HCT116 (cell line): ENCODE measurements around the gene KLF16. TPM values are rescaled to one million over a fixed set of nuclear protein-coding genes. Genes with fewer than 3 reads are reported as not detected.

Source experiments
- CBX3 ChIP-seq: IDR thresholded peaks from 2 replicates; pipeline ENCODE4 v1.6.1; 2012; ENCODE audit warnings: low read depth
- CEBPB ChIP-seq: IDR thresholded peaks from 2 replicates; pipeline ENCODE4 v1.6.1; 2012; ENCODE audit warnings: low read depth
- EGR1 ChIP-seq: IDR thresholded peaks from 2 replicates; pipeline ENCODE4 v1.6.1; 2012; ENCODE audit warnings: low read depth
- FOSL1 ChIP-seq: IDR thresholded peaks from 2 replicates; pipeline ENCODE4 v1.6.1; 2012; ENCODE audit warnings: low read depth
- JUND ChIP-seq: IDR thresholded peaks from 2 replicates; pipeline ENCODE4 v1.6.1; 2012
- POLR2A ChIP-seq: IDR thresholded peaks from 2 replicates; pipeline ENCODE4 v1.7.0; 2011; ENCODE audit warnings: borderline replicate concordance; ENCODE audit not compliant: insufficient read depth, insufficient read length; ENCODE audit errors: extremely low read depth
- REST ChIP-seq: IDR thresholded peaks from 2 replicates; pipeline ENCODE4 v1.6.1; 2012; ENCODE audit warnings: low read depth
- SRF ChIP-seq: IDR thresholded peaks from 2 replicates; pipeline ENCODE4 v1.6.1; 2012; ENCODE audit warnings: low read depth
- TCF7L2 ChIP-seq: IDR thresholded peaks from 2 replicates; pipeline ENCODE4 v1.7.0; 2011; ENCODE audit warnings: borderline replicate concordance, inconsistent platforms; ENCODE audit not compliant: insufficient read depth, insufficient read length; ENCODE audit errors: extremely low read depth
- YY1 ChIP-seq: IDR thresholded peaks from 2 replicates; pipeline ENCODE4 v1.6.1; 2011; ENCODE audit warnings: low read length, low read depth, moderate library complexity, mild to moderate bottlenecking; ENCODE audit not compliant: insufficient replicate concordance; ENCODE audit errors: extremely low read depth
- total RNA-seq: library from RNA; stranded (reverse); gene quantifications from one replicate; pipeline ENCODE4 v1.2.1, GENCODE V29; 2021; ENCODE audit not compliant: unreplicated experiment
- TF ChIP-seq, protein P1 (sequence below), 3 experiments: fragments of 200-600 bp in 1 of 3; sonication (generic) in 1 of 3; IDR thresholded peaks in 2 of 3; conservative IDR thresholded peaks in 1 of 3; 2 replicates each; pipeline ENCODE4 v1.5.1; 2012 to 2017; ENCODE audit warnings: low read depth in 2 of 3, low read length in 2 of 3, antibody characterized with exemption in 1 of 3, borderline replicate concordance in 1 of 3, control low read depth in 1 of 3, mild to moderate bottlenecking in 1 of 3, mixed read lengths in 1 of 3, mixed run types in 1 of 3, moderate library complexity in 1 of 3; ENCODE audit not compliant: insufficient read depth in 1 of 3
- TF ChIP-seq, protein P2 (sequence below): IDR thresholded peaks from 2 replicates; pipeline ENCODE4 v1.6.1; 2012

Gene KLF16
- total RNA-seq, 1 experiment from 2014 or later = 64.3 TPM

- TF ChIP-seq REST (no peak), YY1 (no peak), CBX3 (no peak), TCF7L2 (no peak), POLR2A (no peak), SRF (no peak), JUND (no peak), FOSL1 (no peak), CEBPB (no peak), EGR1 (no peak)
- TF ChIP-seq, protein P1, sequence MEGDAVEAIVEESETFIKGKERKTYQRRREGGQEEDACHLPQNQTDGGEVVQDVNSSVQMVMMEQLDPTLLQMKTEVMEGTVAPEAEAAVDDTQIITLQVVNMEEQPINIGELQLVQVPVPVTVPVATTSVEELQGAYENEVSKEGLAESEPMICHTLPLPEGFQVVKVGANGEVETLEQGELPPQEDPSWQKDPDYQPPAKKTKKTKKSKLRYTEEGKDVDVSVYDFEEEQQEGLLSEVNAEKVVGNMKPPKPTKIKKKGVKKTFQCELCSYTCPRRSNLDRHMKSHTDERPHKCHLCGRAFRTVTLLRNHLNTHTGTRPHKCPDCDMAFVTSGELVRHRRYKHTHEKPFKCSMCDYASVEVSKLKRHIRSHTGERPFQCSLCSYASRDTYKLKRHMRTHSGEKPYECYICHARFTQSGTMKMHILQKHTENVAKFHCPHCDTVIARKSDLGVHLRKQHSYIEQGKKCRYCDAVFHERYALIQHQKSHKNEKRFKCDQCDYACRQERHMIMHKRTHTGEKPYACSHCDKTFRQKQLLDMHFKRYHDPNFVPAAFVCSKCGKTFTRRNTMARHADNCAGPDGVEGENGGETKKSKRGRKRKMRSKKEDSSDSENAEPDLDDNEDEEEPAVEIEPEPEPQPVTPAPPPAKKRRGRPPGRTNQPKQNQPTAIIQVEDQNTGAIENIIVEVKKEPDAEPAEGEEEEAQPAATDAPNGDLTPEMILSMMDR (IDR thresholded peaks at IDR 0.05 in 2 of 3, conservative IDR thresholded peaks at IDR 0.05 in 1 of 3; ENCODE audit: borderline replicate concordance in 1 of 3, insufficient read depth in 1 of 3, low read depth in 2 of 3, low read length in 2 of 3) = no peak
- TF ChIP-seq, protein P2, sequence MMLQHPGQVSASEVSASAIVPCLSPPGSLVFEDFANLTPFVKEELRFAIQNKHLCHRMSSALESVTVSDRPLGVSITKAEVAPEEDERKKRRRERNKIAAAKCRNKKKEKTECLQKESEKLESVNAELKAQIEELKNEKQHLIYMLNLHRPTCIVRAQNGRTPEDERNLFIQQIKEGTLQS = no peak
These were observed 20.3 kb downstream of the KLF16 start (continued) for GRCh38 chr19:1843116-1843515.
